ENCODE results near the gene RNF151.

The RNF151 gene

GRCh38 chr16:1990101-1990350 lies 23.4 kb downstream of the RNF151 start:
- Histone ChIP-seq H3K9ac (ENCODE audit: low read length) (no peak overlapping the region), H3F3A (ENCODE audit: insufficient read depth) (peaks cover 10% of the 10 kb centered on the region), H3K4me2 (ENCODE audit: low read depth, low read length, poor library complexity, severe bottlenecking) (no peak overlapping the region), H2AFZ (ENCODE audit: low read depth, low read length, severe bottlenecking) (no peak overlapping the region), H3K36me3 (ENCODE audit: low read length) (no peaks in the 10 kb centered on the region), H3K27me3 (ENCODE audit: low read length) (no peaks in the 10 kb centered on the region), H3K27ac (ENCODE audit: low read depth, low read length) (no peak overlapping the region), H3K79me2 (ENCODE audit: insufficient read depth, low read length) (no peaks in the 10 kb centered on the region), H3K4me3 (ENCODE audit: insufficient read depth, low read length, poor library complexity, severe bottlenecking) (no peak overlapping the region), H4K20me1 (ENCODE audit: low read depth, low read length) (no peaks in the 10 kb centered on the region), H3K9me2 (replicated peaks; ENCODE audit: insufficient read depth, low read length) (no peaks in the 10 kb centered on the region), H3K9me3 (ENCODE audit: insufficient read depth, low read length) (no peaks in the 10 kb centered on the region)
- TF ChIP-seq EZH2phosphoT487 (conservative IDR thresholded peaks at IDR 0.05; ENCODE audit: low read length), result no peak
- TF ChIP-seq, protein P1, sequence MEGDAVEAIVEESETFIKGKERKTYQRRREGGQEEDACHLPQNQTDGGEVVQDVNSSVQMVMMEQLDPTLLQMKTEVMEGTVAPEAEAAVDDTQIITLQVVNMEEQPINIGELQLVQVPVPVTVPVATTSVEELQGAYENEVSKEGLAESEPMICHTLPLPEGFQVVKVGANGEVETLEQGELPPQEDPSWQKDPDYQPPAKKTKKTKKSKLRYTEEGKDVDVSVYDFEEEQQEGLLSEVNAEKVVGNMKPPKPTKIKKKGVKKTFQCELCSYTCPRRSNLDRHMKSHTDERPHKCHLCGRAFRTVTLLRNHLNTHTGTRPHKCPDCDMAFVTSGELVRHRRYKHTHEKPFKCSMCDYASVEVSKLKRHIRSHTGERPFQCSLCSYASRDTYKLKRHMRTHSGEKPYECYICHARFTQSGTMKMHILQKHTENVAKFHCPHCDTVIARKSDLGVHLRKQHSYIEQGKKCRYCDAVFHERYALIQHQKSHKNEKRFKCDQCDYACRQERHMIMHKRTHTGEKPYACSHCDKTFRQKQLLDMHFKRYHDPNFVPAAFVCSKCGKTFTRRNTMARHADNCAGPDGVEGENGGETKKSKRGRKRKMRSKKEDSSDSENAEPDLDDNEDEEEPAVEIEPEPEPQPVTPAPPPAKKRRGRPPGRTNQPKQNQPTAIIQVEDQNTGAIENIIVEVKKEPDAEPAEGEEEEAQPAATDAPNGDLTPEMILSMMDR (IDR thresholded peaks at IDR 0.05; ENCODE audit: insufficient read depth, low read length, poor library complexity, severe bottlenecking), result no peak

DNA sequence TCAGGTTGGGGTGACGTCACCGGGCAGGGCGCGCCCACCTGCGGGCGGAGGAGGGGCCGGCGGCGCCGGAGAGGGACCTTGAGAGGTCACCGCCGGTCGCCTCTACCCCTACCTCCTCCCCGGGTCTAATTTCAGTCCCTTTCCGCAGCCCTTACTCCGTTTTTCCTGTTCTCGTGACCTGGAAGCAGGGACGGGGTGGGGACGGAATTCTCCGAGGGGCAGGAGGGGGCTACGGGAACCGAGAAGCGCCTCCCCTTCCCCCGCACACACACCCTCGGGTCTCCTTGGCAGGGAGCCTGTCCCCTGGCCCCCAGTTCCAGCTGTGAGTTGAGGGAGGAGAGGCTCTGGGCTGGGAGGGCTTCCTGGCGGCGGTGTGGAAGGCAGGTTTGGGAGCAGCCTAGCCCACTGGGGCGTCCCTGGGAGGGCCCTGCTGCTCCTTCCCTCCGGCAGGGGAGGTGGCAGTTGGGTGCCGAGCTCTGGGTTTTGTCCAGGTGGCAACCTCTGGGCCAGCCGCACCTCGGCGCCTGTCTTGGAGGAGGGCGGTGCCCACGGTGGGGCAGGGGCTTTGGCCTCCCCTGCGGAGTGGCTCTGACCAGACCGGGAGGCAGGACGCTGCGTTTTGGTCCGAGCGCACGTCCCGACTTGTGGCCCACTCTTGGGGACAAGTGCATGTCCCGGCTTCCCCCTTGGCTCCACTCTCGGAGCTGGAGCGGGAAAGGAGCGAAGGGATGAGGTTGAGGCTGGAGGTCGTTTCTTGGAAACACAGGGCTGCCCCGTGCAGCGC lies 23.9 kb downstream of the RNF151 start:
- Histone ChIP-seq H3K27ac (ENCODE audit: low read depth, low read length) (no peak overlapping the region), H3F3A (ENCODE audit: insufficient read depth) (peaks cover 10% of the 10 kb centered on the region), H4K20me1 (ENCODE audit: low read depth, low read length) (no peaks in the 10 kb centered on the region), H3K9ac (ENCODE audit: low read length) (peak overlapping the region; percentile 5; the same call in 1 of the 2 replicates), H3K9me2 (replicated peaks; ENCODE audit: insufficient read depth, low read length) (no peaks in the 10 kb centered on the region), H3K79me2 (ENCODE audit: insufficient read depth, low read length) (no peaks in the 10 kb centered on the region), H3K9me3 (ENCODE audit: insufficient read depth, low read length) (no peaks in the 10 kb centered on the region), H3K4me3 (ENCODE audit: insufficient read depth, low read length, poor library complexity, severe bottlenecking) (peak overlapping the region; percentile 17), H3K27me3 (ENCODE audit: low read length) (no peaks in the 10 kb centered on the region), H3K36me3 (ENCODE audit: low read length) (no peaks in the 10 kb centered on the region), H2AFZ (ENCODE audit: low read depth, low read length, severe bottlenecking) (no peak overlapping the region), H3K4me2 (ENCODE audit: low read depth, low read length, poor library complexity, severe bottlenecking) (peak overlapping the region; percentile 40)
- 0 out of 2 replicates have a peak, but pooled peaks have one; percentile 42 for TF ChIP-seq EZH2phosphoT487 (conservative IDR thresholded peaks at IDR 0.05; ENCODE audit: low read length)
- TF ChIP-seq, protein P1 (IDR thresholded peaks at IDR 0.05; ENCODE audit: insufficient read depth, low read length, poor library complexity, severe bottlenecking), result no peak

- no peaks in the 10 kb centered on the region for H3K9me2 ChIP-seq (replicated peaks; ENCODE audit: insufficient read depth, low read length)
- H3K4me2 ChIP-seq (ENCODE audit: low read depth, low read length, poor library complexity, severe bottlenecking), result peak overlapping the region; percentile 40
- no peak overlapping the region for H2AFZ ChIP-seq (ENCODE audit: low read depth, low read length, severe bottlenecking)
- no peaks in the 10 kb centered on the region for H3K36me3 ChIP-seq (ENCODE audit: low read length)
- no peaks in the 10 kb centered on the region for H3K9me3 ChIP-seq (ENCODE audit: insufficient read depth, low read length)
- peaks cover 10% of the 10 kb centered on the region for H3F3A ChIP-seq (ENCODE audit: insufficient read depth)
- H3K27me3 ChIP-seq (ENCODE audit: low read length), result no peaks in the 10 kb centered on the region
- H3K4me3 ChIP-seq (ENCODE audit: insufficient read depth, low read length, poor library complexity, severe bottlenecking), result no peak overlapping the region
- no peaks in the 10 kb centered on the region for H3K79me2 ChIP-seq (ENCODE audit: insufficient read depth, low read length)
- no peak overlapping the region for H3K9ac ChIP-seq (ENCODE audit: low read length)
- no peak overlapping the region for H3K27ac ChIP-seq (ENCODE audit: low read depth, low read length)
- no peak for TF ChIP-seq EZH2phosphoT487 (conservative IDR thresholded peaks at IDR 0.05; ENCODE audit: low read length)
- TF ChIP-seq, protein P1 (IDR thresholded peaks at IDR 0.05; ENCODE audit: insufficient read depth, low read length, poor library complexity, severe bottlenecking), result no peak
- no peaks in the 10 kb centered on the region for H4K20me1 ChIP-seq (ENCODE audit: low read depth, low read length)
Measured at GRCh38 chr16:1991135-1991551, 24.5 kb downstream of the RNF151 start.

Data from SU-DHL-6 (cell line).